A549 (cell line): ENCODE results near the gene RPA3. TPM values are rescaled to one million over a fixed set of nuclear protein-coding genes. Genes with fewer than 3 reads are reported as not detected.

ENCODE experiments used
- ATAC-seq, 2 experiments: fragments of 200-7000 bp in 1 of 2; fragments of >200 bp in 1 of 2; cut with Nextera tagmentation in 1 of 2; cut with Tn5 transposase in 1 of 2; 3 replicates each; pipeline versions ENCODE4 v1.8.0 to v1.9.1; 2018 to 2020; ENCODE audit warnings: mild to moderate bottlenecking in 1 of 2, moderate library complexity in 1 of 2
- CTCF ChIA-PET: fragments of 300-600 bp; sonication (Branson Sonifier 250); formaldehyde crosslinking; extraction: SDS; loops from one replicate; lab custom pipeline; 2021; ENCODE audit warnings: antibody characterized with exemption, inconsistent platforms; lab: Yijun Ruan, JAX
- POLR2A ChIA-PET: fragments of 350-600 bp; formaldehyde crosslinking; extraction: SDS; loops from one replicate; lab custom pipeline; 2021; ENCODE audit warnings: antibody characterized with exemption, inconsistent platforms; lab: Yijun Ruan, JAX
- DNase-seq, 2 experiments: peaks; one replicate each; pipeline versions ENCODE4 v3.0.0 to v3.0.0-alpha.2; 2011 to 2016; ENCODE audit warnings: low read depth in 1 of 2, low spot score in 1 of 2
- FAIRE-seq: peaks from 2 replicates; lab custom pipeline; 2011; peaks lifted over from hg19 to GRCh38; lab: Jason Lieb, UNC
- H3K27ac ChIP-seq, 2 experiments: fragments of >200 bp; sonication (Bioruptor Twin); formaldehyde crosslinking; 3 replicates each; pipeline ENCODE4 v1.5.1; 2016 to 2017
- H3K4me1 ChIP-seq: fragments of >200 bp; sonication (Bioruptor Twin); formaldehyde crosslinking; 3 replicates; pipeline ENCODE4 v1.6.1; 2016
- H3K4me2 ChIP-seq: fragments of >200 bp; sonication (Bioruptor Twin); formaldehyde crosslinking; 3 replicates; pipeline ENCODE4 v1.6.1; 2016
- H3K4me3 ChIP-seq: fragments of >200 bp; sonication (Bioruptor Twin); formaldehyde crosslinking; 3 replicates; pipeline ENCODE4 v1.5.1; 2016
- H3K9me3 ChIP-seq: fragments of >200 bp; sonication (Bioruptor Twin); formaldehyde crosslinking; 3 replicates; pipeline ENCODE4 v1.6.1; 2016
- BHLHE40 ChIP-seq: IDR thresholded peaks from 2 replicates; pipeline ENCODE4 v1.6.1; 2012; ENCODE audit warnings: low read depth, low read length, inconsistent platforms
- CBX8 ChIP-seq: fragments of 200-600 bp; sonication (generic); IDR thresholded peaks from 2 replicates; pipeline ENCODE4 v1.6.1; 2016
- EP300 ChIP-seq, 2 experiments: fragments of >200 bp; sonication (Bioruptor Twin); formaldehyde crosslinking; IDR thresholded peaks; 2 replicates in 1 of 2; 3 replicates in 1 of 2; pipeline ENCODE4 v1.6.1; 2016 to 2017
- FOSB ChIP-seq: fragments of 250-450 bp; sonication (Bioruptor Pico); IDR thresholded peaks from 2 replicates; pipeline ENCODE4 v1.5.0; 2020; ENCODE audit warnings: mild to moderate bottlenecking, moderate library complexity
- FOSL2 ChIP-seq, 2 experiments: fragments of 450-650 bp in 1 of 2; fragments of >200 bp in 1 of 2; sonication (Bioruptor Twin) in 1 of 2; formaldehyde crosslinking; IDR thresholded peaks; 2 replicates each; pipeline versions ENCODE4 v1.5.0 to v1.6.1; 2016 to 2020; ENCODE audit warnings: mild to moderate bottlenecking in 1 of 2, moderate library complexity in 1 of 2
- HDAC2 ChIP-seq: fragments of 200-600 bp; sonication (generic); IDR thresholded peaks from 2 replicates; pipeline ENCODE4 v1.6.1; 2016
- HMGXB4 ChIP-seq: fragments of 250-450 bp; sonication (Bioruptor Pico); IDR thresholded peaks from 2 replicates; pipeline ENCODE4 v1.5.0; 2021; ENCODE audit warnings: mild to moderate bottlenecking, moderate library complexity, borderline replicate concordance
- HOXA7 ChIP-seq: fragments of 250-450 bp; sonication (Bioruptor Pico); IDR thresholded peaks from 2 replicates; pipeline ENCODE4 v1.5.0; 2020; ENCODE audit warnings: mild to moderate bottlenecking, moderate library complexity
- HOXB13 ChIP-seq: fragments of 250-450 bp; sonication (Bioruptor Pico); IDR thresholded peaks from 2 replicates; pipeline ENCODE4 v1.5.0; 2020; ENCODE audit warnings: low read depth, mild to moderate bottlenecking, moderate library complexity
- HOXB5 ChIP-seq: fragments of 250-450 bp; sonication (Bioruptor Pico); IDR thresholded peaks from 2 replicates; pipeline ENCODE4 v1.5.0; 2020; ENCODE audit warnings: mild to moderate bottlenecking, moderate library complexity
- JUNB ChIP-seq: fragments of >200 bp; sonication (Bioruptor Twin); formaldehyde crosslinking; IDR thresholded peaks from 2 replicates; pipeline ENCODE4 v1.6.1; 2016
- KDM5A ChIP-seq: fragments of 200-600 bp; sonication (generic); IDR thresholded peaks from 2 replicates; pipeline ENCODE4 v1.6.1; 2016; ENCODE audit warnings: antibody characterized with exemption, mild to moderate bottlenecking
- MAFK ChIP-seq: fragments of 450-650 bp; IDR thresholded peaks from 2 replicates; pipeline ENCODE4 v1.6.1; 2014; ENCODE audit not compliant: partially characterized antibody
- MAX ChIP-seq: IDR thresholded peaks from 2 replicates; pipeline ENCODE4 v1.6.1; 2012
- MYC ChIP-seq: IDR thresholded peaks from 2 replicates; pipeline ENCODE4 v1.6.1; 2012; ENCODE audit warnings: mild to moderate bottlenecking, inconsistent platforms, low read length, improper control_type of control experiment, borderline replicate concordance
- NPAS2 ChIP-seq: fragments of 250-450 bp; sonication (Bioruptor Pico); IDR thresholded peaks from 2 replicates; pipeline ENCODE4 v1.8.0; 2022; ENCODE audit warnings: mild to moderate bottlenecking, moderate library complexity, borderline replicate concordance
- PBX3 ChIP-seq: IDR thresholded peaks from 2 replicates; pipeline ENCODE4 v1.6.1; 2012
- PHF8 ChIP-seq: fragments of 200-600 bp; sonication (generic); IDR thresholded peaks from 2 replicates; pipeline ENCODE4 v1.6.1; 2016; ENCODE audit warnings: low read depth, mild to moderate bottlenecking, antibody characterized with exemption, moderate library complexity, borderline replicate concordance
- POLR2A ChIP-seq: IDR thresholded peaks from 2 replicates; pipeline ENCODE4 v1.6.1; 2012; ENCODE audit warnings: mild to moderate bottlenecking, low read length
- POLR2AphosphoS2 ChIP-seq: conservative IDR thresholded peaks from 2 replicates; pipeline ENCODE4 v1.6.1; 2012; ENCODE audit warnings: low read length, improper control_type of control experiment, inconsistent platforms
- RAD21 ChIP-seq, 2 experiments: fragments of >200 bp in 1 of 2; sonication (Bioruptor Twin) in 1 of 2; formaldehyde crosslinking in 1 of 2; IDR thresholded peaks in 1 of 2; conservative IDR thresholded peaks in 1 of 2; 2 replicates in 1 of 2; 3 replicates in 1 of 2; pipeline ENCODE4 v1.6.1; 2012 to 2018; ENCODE audit warnings: inconsistent platforms in 1 of 2
- RARB ChIP-seq: fragments of 250-450 bp; sonication (Bioruptor Pico); IDR thresholded peaks from 2 replicates; pipeline ENCODE4 v1.8.0; 2021; ENCODE audit warnings: mild to moderate bottlenecking, moderate library complexity
- RFX5 ChIP-seq: fragments of 450-650 bp; IDR thresholded peaks from 2 replicates; pipeline ENCODE4 v1.7.1; 2014; ENCODE audit warnings: antibody characterized with exemption, mild to moderate bottlenecking, moderate library complexity
- RNF2 ChIP-seq: fragments of 200-600 bp; sonication (generic); IDR thresholded peaks from 2 replicates; pipeline ENCODE4 v1.6.1; 2016; ENCODE audit warnings: low read depth, mild to moderate bottlenecking, antibody characterized with exemption, moderate library complexity, borderline replicate concordance
- SMC3 ChIP-seq: fragments of >200 bp; sonication (Bioruptor Twin); formaldehyde crosslinking; IDR thresholded peaks from 3 replicates; pipeline ENCODE4 v1.6.1; 2018; ENCODE audit warnings: inconsistent platforms
- TFCP2L1 ChIP-seq: fragments of 250-450 bp; sonication (Bioruptor Pico); IDR thresholded peaks from 2 replicates; pipeline ENCODE4 v1.5.0; 2021; ENCODE audit warnings: mild to moderate bottlenecking
- TP53 ChIP-seq: fragments of 250-450 bp; sonication (Bioruptor Pico); IDR thresholded peaks from 2 replicates; pipeline ENCODE4 v1.5.0; 2021; ENCODE audit warnings: mild to moderate bottlenecking, moderate library complexity
- ZNF302 ChIP-seq: fragments of 250-450 bp; sonication (Bioruptor Pico); IDR thresholded peaks from 2 replicates; pipeline ENCODE4 v1.9.0; 2021; ENCODE audit warnings: inconsistent platforms, mild to moderate bottlenecking, moderate library complexity
- ZSCAN20 ChIP-seq: fragments of 250-450 bp; sonication (Bioruptor Pico); IDR thresholded peaks from 2 replicates; pipeline ENCODE4 v1.8.0; 2022; ENCODE audit warnings: mild to moderate bottlenecking, moderate library complexity
- WGBS: methylation state at CpG from one replicate; pipeline ENCODE4 v1.1.6; 2017; ENCODE audit errors: missing lambda C conversion rate; 5-methylcytosine and 5-hydroxymethylcytosine counted together
- polyA plus RNA-seq, 4 experiments: library from polyadenylated mRNA; depleted of rRNA in 3 of 4; stranded (reverse); fragments of >200 nt; fragmentation: RNase III in 1 of 4; extraction: RNeasy Plus Mini Kit Qiagen cat#74134 plus additional on column Dnase treatment in 1 of 4; gene quantifications; 2 replicates in 3 of 4; 3 replicates in 1 of 4; pipeline ENCODE4 v1.2.3, GENCODE V29; 2011 to 2017

RPA3 gene
- polyA plus RNA-seq, 2 of the 4 experiments (the other 2 are of a cell fraction), result 95.1 to 129 TPM

- H3K9me3 ChIP-seq, result no peaks in the 10 kb centered on the region
- H3K27ac ChIP-seq, result no peak overlapping the region
- TF ChIP-seq POLR2A (no peak), FOSB (CRISPR knock-in tag) (no peak), FOSL2 (IDR thresholded peaks at IDR 0.05) (no peak), FOSL2 (CRISPR knock-in tag; IDR thresholded peaks at IDR 0.05) (no peak), MYC (no peak), MAX (no peak), RAD21 (conservative IDR thresholded peaks at IDR 0.05 in 1 of 2, IDR thresholded peaks at IDR 0.05 in 1 of 2) (no peak), RARB (CRISPR knock-in tag) (no peak), RFX5 (no peak), HOXB5 (no peak), POLR2AphosphoS2 (no peak), HDAC2 (no peak), ZNF302 (no peak), JUNB (no peak), TFCP2L1 (CRISPR knock-in tag) (no peak), PHF8 (no peak), KDM5A (no peak), EP300 (IDR thresholded peaks at IDR 0.05) (no peak), TP53 (CRISPR knock-in tag) (no peak)
- DNase-seq (no peak), ATAC-seq (no peak), FAIRE-seq (no peak)
- 94% methylated on average over 7 of the region's 7 CpGs for WGBS
- no peak overlapping the region for H3K4me3 ChIP-seq
- no peak overlapping the region for H3K4me2 ChIP-seq
- H3K4me1 ChIP-seq, result peaks cover 11% of the 10 kb centered on the region; the same call in 2 of the 3 replicates
- POLR2A ChIA-PET, result no interaction called here
- CTCF ChIA-PET, result interaction anchor here (1.3 kb wide), 1 partner anchor 11 kb away, joined by 3 read pairs; no protein-coding TSS in a partner anchor
These were observed 15.0 kb downstream of the RPA3 start for GRCh38 chr7:7703427-7703826.

- Histone ChIP-seq H3K4me3 (no peak overlapping the region), H3K9me3 (no peaks in the 10 kb centered on the region), H3K27ac (no peak overlapping the region), H3K4me2 (no peak overlapping the region), H3K4me1 (peaks cover 12% of the 10 kb centered on the region; the same call in 2 of the 3 replicates)
- ATAC-seq (no peak), DNase-seq (no peak), FAIRE-seq (no peak)
- CTCF ChIA-PET, result interaction anchor here (1.3 kb wide), 1 partner anchor 11 kb away, joined by 3 read pairs; no protein-coding TSS in a partner anchor
- no peak for TF ChIP-seq CBX8
- no peak for TF ChIP-seq HOXB13 (CRISPR knock-in tag)
- TF ChIP-seq NPAS2 (CRISPR knock-in tag), result no peak
- TF ChIP-seq RNF2, result no peak
- TF ChIP-seq EP300 (IDR thresholded peaks at IDR 0.05), result no peak
- TF ChIP-seq FOSB (CRISPR knock-in tag), result no peak
- no peak for TF ChIP-seq FOSL2 (IDR thresholded peaks at IDR 0.05)
- TF ChIP-seq FOSL2 (CRISPR knock-in tag; IDR thresholded peaks at IDR 0.05), result no peak
- WGBS, result 93% methylated on average over 4 of the region's 4 CpGs
- POLR2A ChIA-PET, result no interaction called here
These were observed 15.6 kb downstream of the RPA3 start for GRCh38 chr7:7702826-7703225.

GRCh38 chr7:7701527-7701926, 16.9 kb downstream of the RPA3 start:
- Histone ChIP-seq H3K4me2 (no peak overlapping the region), H3K9me3 (no peaks in the 10 kb centered on the region), H3K4me1 (peaks cover 15% of the 10 kb centered on the region), H3K27ac (no peak overlapping the region), H3K4me3 (no peak overlapping the region)
- no peak for DNase-seq
- TF ChIP-seq HOXA7 (CRISPR knock-in tag) (no peak), POLR2A (no peak), ZSCAN20 (CRISPR knock-in tag) (no peak), PBX3 (no peak), RNF2 (no peak), MAFK (no peak), BHLHE40 (no peak), RAD21 (conservative IDR thresholded peaks at IDR 0.05 in 1 of 2, IDR thresholded peaks at IDR 0.05 in 1 of 2) (no peak), FOSL2 (IDR thresholded peaks at IDR 0.05) (no peak), FOSL2 (CRISPR knock-in tag; IDR thresholded peaks at IDR 0.05) (no peak), CBX8 (no peak), HMGXB4 (no peak), SMC3 (no peak)
- no peak for ATAC-seq
- 94% methylated on average over 1 of the region's 1 CpG for WGBS
- POLR2A ChIA-PET, result no interaction called here
- CTCF ChIA-PET, result interaction anchor here (1.2 kb wide), 1 partner anchor 20 kb away, joined by 3 read pairs; no protein-coding TSS in a partner anchor
- FAIRE-seq, result no peak
